Fibroblast of skin of left quadriceps (primary cell): ENCODE measurements around the gene STON1.
"Not testable (repeated sequence)": the region's sequence is repeated elsewhere in the genome, so short reads cannot be mapped to it uniquely, and the experiment has no call there.

Source experiments
- DNase-seq, 2 experiments: peaks; one replicate each; pipeline ENCODE4 v3.0.0-alpha.2; 2013; ENCODE audit warnings: low read depth in 2 of 2

Gene STON1

DNA sequence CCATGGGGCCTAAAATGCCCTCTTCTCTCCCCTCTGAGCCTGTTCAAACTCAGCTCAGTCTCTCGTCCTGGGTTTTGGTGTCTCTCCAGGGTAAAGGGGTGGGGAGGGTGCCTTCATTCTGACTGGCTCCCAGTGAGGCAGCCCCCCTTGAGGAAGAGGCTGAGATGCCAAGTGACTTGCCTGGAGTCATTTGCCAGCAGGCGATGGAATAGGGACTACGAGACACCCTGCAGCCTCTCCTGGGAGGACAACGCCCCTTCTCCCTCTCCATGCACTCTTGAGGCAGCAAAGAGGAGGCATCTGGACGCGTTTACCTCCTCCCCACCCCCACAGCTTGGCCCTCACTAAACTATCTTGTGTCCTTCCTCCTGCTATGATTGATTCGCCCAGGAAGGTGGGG, 760 bp upstream of the STON1 start:
- DNase-seq = no peak

DNA sequence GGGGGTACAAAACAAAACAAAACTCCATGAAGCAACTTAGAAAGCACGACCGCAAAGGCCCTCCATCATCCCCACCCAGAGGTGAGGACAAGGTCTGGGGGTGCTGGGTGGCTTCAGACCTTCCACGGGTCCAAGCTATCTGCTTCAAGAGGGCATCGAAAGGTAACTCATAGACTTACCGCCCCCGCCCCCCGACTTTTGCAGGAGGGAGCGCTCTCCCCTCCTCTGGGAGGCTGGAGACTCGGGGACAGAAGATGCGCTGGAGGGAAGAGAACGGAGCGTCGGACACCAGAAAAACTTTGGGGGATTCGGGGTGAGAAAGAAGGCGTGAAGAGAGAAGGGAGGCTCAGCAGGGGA, 300 bp upstream of the STON1 start:
- no peak for DNase-seq

DNA sequence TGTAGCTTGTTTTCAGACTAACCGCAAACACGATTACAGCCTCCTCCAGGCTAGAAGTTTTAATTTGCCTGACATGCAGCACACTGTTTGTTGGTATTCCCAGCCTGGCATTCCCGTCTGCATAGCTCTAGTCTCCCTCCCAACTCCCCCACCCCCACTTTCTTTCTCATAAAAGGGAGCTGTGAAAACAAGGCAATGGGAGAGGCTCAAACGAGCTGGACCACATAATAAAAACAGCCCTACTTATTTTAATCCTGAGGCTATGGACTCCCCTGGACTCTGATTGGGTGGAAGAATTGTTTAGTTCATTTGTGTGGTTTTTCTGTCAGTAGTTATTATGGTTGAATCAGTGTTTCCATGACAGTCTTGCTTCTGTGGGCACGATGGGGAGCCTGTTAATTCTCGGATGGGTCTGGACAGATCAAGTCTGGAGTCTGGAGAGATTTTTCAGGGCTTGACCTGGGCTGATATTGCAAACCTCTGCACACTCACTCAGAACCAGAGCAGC, 1.2 kb downstream of the STON1 start:
- DNase-seq = peak in 1 of 2 experiments; percentile 56

DNA sequence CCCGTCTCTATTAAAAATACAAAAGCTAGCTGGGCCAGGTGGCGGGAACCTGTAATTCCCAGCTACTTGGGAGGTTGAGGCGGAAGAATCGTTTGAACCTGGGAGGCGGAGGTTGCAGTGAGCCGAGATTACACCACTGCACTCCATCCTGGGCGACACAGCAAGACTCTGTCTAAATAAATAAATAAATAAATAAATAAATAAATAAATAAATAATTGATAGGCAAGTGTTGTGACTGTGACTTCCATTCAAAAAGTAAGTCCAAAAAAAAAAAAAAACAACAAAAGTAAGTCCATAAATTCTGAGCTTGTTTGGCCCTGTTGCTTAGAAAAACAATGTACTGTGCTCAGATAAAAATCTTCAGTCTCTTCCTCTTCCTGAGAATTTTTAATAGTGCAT, 2.2 kb downstream of the STON1 start:
- DNase-seq = no peak

DNA sequence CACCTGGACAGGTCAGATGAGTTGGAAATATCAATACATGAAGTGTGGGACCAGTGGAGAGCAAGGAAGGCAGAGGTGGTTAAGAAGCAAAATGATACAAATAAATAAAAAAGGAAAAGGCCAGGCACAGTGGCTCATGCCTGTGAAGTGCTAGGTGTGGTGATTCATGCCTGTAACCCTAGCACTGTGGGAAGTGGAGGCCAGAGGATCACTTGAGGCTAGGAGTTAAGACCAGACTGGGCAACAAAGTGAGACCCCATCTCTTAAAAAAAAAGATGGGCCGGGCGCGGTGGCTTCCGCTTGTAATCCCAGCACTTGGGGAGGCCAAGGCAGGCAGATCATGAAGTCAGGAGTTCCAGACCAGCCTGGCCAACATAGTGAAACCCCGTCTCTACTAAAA, 2.9 kb downstream of the STON1 start:
- no peak for DNase-seq

DNA sequence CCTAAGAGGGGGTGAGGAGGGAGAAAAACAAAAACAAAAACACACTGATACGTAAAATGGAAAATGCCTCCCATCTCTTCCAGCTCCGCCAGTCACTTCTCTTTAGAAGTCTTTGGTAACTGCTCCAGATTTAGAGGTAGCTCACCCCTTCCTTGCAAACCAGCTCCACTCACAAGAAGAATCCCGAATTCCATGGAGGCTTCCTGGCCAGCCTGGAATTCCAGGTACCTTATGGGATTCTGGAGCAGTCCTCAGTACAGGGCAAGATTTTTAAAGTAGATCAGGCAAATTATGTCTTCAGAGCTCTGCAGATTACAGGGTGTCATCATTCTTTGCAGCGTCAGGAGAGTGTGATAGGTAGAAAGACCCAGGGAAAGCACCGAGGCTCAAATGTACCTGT, 4.8 kb downstream of the STON1 start:
- DNase-seq = no peak

DNA sequence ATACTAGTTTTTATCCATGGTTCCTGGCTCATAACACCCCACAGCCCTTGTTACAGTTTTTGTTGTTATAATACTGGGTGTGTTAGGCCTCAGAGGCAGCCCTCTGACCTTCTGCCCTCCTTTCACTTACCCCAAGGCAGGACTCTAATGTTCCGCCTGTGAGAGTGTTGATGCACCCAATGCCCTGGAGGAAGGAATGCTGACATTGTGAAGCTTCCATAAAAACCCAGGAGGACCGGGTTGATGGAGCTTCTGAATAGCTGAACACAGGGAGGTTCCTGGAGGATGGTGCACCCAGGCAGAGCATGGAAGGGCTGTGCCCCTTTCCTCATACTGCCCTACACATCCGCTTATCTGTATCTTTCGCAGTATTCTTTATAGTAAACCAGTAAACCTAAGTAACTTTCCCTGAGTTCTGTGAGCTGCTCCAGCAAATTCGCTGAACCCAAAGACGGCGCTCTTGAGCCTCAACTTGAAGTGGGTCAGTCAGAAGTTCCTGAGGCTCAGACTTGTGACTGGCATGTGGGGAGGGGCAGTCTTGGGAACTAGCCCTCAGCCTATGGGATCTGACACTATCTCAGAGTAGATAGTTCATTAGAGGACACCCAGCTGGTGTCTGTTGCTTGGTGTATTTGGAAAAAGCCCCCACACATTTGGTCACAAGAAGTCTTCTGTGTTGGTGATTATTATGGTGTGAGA, 10.4 kb downstream of the STON1 start:
- no peak for DNase-seq

DNA sequence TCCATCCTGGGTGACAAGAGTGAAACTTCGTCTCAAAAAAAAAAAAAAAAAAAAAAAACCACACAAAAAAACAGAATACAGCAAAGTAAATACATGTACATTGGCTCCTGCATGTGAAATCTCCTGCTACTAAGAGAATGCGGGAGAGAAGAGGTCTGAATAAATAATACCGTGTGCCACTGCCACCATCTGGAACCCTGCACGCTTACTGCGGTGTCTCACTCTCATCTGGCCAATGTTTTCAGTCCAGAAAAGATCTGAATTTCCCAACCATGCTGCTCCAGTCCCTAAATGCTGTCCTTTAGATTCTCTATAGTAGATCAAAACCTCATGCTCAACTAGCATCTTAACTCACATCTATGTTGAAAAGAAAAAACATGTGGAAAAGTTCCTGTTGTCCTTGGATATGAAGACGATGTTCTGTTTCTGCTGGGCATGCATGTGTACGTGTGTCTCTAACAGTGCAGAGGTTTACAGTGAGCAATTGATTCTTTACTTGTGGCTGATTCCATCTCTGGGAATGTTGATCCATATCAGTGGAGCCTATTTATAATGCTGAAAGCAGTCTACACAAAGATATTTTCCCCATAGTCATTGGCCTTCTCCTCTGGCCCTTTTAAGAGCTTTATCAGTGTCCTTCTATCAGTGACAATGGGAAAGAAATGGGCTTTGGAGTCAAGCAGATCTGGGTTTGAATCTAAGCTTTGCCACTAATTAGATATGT, 11.9 kb downstream of the STON1 start:
- DNase-seq = no peak

DNA sequence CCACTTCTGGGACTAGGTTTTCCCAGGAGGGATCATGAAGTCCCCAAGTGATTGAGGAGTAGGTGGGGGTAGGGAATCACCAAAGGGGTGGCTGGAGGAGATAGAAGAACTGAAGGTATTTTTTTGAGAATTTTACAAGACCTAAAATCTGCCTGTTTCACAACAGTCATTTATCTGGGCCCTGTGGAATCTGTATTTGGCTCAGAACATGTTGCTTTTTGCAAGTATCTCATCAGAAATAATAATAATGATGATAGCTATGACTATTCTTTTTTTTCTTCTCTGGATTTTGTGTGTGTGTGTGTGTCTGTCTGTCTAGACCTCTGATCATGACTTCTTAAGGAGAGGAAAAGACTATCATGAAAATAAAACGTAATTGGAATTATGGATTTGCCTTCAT, 13.9 kb downstream of the STON1 start:
- no peak for DNase-seq

DNA sequence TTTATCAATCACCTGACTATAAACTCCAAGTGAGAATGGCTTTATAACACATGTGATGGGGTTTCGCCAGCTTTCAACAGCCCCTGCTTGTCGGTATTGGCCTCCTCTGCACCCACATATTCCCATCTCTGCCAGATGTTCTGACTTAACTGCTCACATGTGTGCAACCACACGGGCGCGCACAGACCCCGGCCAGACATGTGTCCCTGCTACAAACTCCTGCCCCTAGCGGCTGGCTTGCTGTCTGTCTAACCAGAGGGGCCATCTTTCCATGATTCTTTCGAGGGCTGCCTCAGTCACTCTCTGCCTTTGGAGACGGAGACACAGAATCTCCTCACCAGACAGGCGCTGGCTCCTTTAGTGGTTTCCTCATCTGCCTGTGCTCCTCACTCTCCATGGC, 15.3 kb downstream of the STON1 start:
- DNase-seq = peak in 1 of 2 experiments; percentile 46

DNA sequence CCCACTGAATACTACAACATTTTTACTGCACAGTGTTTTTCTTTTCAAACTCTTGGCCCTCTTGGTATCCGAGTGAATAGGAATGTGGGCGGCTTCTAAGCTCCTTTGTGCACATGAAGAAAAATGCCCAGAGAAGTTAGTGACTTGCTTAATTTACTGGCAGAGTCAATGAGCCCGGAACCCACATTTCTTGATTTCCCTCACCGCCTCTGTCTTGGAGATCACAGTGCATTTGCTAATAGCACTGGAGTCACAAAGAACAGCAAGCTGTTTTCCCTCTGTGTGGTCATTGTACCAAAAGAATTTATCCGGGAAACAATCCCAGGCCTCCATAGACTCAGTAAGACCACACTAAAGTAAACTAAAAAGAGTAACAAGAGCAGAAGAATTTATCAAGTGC, 18.9 kb downstream of the STON1 start:
- DNase-seq = no peak

DNA sequence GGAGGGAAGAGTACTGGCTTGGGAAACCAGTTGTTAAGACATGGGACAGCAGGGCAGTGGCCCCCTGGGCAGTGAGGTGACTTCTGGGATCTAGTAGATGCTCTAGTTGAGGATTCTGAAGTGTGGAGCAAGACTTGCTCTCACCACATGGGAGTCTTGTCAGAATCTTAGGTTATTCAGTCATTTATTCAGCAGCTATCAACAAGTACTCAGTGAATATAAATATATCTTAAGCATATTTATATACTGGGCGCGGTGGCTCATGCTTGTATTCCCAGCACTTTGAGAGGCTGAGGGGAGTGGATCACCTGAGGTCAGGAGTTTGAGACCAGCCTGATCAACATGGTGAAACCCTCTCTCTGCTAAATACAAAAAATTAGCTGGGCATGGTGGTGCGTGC, 20.0 kb downstream of the STON1 start:
- DNase-seq = no peak

DNA sequence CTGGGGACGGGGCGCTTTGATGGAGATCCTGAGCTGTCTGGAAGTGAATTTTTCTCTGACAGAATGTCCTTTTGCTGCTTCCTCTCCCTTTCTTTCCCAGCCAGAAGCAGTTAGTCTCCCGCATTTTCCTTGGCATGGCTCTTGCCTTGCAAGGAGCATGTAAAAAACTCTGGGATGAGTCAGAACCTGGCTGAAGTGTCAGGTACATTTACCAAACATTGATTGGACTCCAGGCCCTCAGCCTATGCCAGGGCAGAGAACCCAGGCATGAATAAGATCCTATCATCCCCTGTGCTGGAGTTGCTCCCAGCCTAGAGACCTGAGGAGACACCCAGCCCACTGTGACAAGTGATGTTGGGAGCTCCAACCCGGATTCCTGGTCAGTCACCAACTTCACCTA, 21.6 kb downstream of the STON1 start:
- DNase-seq = no peak

DNA sequence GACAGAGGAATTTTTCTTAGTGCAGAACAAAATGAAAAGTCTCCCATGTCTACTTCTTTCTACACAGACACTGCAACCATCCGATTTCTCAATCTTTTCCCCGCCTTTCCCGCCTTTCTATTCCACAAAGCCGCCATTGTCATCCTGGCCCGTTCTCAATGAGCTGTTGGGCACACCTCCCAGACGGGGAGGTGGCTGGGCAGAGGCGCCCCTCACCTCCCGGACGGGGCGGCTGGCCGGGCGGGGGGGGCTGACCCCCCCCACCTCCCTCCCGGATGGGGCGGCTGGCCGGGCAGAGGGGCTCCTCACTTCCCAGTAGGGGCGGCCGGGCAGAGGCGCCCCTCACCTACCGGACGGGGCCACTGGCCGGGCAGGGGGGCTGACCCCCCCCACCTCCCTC, 25.1 kb downstream of the STON1 start:
- not testable (repeated sequence) for DNase-seq

DNA sequence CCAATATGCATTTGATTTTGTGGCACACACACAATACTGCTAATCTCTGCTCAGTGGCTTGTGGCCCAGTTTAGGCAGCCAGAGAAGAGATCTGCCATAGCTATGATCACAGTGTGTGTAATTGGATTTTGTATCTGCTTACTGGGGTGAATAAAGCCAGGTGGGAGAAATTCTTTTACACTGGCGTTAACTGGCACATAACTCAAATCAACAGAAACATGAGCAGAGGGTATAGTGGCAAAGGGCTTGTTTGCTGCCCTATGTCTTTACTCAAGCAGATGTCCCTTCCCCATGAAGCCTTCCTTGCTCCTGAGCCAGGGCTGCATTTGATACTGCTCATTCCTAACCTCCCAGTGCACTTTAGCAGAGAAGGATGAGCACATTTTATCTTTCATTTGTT, 28.5 kb downstream of the STON1 start:
- DNase-seq = no peak

DNA sequence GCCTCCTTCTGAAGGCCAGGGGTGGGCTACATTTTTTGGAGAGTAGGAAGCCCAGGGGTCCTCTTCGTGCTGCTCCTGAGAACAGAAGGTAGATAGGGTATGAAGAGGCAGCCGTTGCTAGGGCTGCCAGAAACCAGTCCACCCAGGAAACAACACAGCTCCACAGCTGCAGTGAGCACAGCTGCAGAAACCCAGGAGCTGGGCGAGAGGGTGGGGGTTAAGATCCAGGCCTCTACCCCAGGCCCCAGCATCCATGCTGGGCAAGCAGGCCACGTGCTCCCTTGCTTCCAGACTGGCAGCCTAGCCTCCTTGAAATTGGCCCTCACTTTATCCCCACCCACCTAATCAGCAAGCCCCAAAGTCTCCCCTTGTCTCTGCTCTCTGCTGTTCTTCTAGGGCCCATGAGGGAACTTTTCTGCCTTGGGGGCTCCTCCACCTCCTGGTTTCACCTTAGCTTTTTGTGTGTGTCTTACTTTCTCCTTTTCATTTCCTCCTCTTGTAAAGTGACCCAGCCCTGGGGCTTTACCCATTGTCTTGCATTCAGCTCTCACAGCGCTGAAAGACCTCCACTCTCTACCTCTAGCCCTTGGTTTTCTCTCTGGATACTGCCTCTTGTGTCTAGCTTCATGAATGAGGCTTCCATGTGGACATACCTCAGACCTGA, 30.7 kb downstream of the STON1 start:
- no peak for DNase-seq

DNA sequence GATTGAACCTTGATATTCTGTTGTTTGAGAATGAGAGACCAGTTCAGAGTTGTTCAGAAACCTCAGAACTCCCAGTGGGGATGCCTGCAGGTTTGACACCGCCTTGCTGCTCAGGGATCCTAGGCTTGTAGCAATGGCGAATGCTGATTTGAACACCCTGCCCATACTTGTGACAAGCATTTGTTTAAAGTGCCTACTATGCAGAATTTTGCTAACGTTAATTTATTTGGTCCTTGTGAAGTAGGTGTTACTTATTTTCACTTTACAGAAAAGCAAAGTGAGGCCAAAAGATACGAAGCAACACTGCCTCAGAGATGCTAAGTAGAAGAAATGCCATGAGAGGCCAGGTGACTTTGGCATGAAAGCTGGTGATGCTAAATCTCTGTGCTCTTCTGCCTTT, 32.3 kb downstream of the STON1 start:
- no peak for DNase-seq

DNA sequence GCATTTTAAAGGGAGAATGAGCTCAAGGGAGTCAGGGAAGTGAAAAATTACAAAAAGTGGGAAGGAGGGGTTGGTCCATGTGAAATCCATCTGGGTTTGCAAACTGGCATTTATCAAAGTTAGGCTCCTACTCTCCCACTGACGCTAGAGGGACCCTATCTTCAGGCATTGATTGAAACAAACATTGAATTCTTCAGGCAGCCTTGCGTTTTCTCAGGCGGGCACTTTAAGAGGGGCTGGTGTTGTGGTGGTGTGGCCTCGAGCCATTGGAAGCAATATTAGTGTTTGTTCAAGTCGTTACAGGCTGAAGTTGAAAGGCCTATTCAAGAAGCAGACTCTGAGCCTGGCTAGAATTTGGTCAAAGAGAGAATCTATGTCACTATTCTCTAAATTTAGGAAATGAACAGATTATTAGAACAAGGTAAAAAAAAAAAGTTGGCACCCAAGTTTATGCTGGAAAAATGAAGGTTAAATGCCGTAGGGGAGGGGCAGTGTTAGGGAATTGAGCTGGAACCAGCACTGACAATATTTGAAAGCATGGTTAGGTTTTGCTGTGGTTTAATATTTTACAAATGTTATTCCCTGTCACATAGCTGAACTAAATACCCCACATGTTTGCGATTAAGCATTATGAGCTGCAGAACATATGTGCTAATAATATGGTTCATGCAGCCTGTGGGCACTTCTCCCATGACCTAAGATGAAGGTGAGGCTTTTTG, 36.8 kb downstream of the STON1 start:
- DNase-seq = peak in 1 of 2 experiments; percentile 23

DNA sequence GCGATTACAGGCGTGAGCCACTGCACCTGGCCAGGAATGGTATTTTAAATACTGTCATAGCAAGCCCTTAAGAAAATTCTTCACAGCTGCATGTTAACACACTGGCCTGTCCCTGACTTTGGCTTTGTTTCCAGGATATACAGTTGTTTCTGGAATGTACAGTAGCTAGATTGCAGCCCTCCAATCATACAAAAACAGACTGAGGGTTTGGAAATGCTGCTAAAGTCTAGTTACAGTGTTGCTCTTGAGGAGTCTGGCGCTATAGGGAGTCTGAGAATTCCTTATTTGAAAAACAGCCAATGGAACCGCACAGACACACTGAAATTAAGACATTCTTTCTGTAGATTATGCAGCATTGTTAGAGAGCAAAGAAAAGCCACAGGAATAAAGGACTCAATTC, 37.7 kb downstream of the STON1 start:
- DNase-seq = peak; percentile 32 to 36

DNA sequence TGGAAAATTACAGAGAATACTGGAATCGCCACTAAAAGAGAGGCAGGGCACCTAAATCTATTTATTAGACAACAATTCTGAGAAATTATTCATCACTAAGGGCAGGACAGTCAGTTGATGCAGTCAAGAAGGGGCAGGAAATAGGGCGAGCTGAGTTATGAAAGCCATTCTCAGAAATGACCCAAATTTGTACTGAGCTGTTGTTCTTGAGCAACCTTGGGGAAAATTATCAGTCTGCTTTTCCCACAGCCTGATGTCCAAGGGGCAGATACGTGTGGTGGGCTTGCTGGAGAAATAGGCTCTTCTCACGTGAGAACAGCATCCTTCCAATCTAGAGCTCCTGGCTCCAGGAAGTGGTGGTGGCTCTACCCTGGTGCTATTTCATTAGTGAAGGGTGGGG, 38.6 kb downstream of the STON1 start:
- no peak for DNase-seq

DNA sequence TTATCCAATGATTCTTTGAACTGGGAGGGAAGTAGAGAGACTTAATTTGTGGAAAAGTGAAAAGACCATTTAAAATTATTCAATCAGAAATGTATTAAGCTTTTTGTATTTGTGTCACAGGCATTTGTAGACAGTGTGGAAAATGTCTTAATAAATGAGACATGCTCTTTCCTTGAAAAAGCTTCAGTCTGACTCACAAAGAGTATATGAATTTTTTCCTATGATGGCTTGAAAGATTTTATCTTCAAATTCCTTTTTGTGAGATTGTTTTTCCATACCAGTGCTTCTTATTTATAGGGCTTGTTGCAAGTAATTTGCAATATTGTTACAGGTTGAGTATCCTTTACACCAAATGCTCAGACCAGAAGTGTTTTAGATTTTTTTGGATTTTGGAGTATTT, 39.5 kb downstream of the STON1 start:
- no peak for DNase-seq

DNA sequence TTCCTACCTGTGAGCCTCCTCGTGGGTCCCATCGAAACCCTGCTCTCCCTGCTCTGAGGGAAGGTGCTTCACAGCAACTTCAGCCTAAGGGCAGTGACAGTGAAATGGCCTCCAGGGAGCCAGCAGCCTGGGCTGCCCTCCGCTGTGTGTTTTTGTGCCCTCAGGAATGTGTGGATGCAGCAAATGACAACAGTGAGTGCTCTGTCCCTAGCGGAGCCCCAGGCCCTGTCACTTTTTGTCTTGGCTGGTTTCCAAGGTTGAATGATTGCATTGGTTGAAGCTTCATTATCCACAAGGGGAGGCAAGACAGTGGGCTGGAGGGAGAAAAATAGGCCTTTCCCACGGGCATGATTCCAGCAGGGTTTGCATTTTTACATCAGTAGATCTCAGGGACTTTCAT, 42.9 kb downstream of the STON1 start:
- no peak for DNase-seq
